Measurements from ENCODE around the gene PYM1. TPM values are rescaled to one million over a fixed set of nuclear protein-coding genes. Genes with fewer than 3 reads are reported as not detected.

The PYM1 gene
- polyA plus RNA-seq, 1 donor from 2014 or later = 49.3 TPM

- no peaks in the 10 kb centered on the region for H3K9me3 ChIP-seq (ENCODE audit: low read length)
- no peaks in the 10 kb centered on the region for H3K36me3 ChIP-seq (ENCODE audit: insufficient read depth, low read length)
- H3F3A ChIP-seq (ENCODE audit: insufficient read depth, low read length, poor library complexity, severe bottlenecking) = no peaks in the 10 kb centered on the region
- no peak overlapping the region for H3K4me3 ChIP-seq (ENCODE audit: low read length)
- H3K27ac ChIP-seq (ENCODE audit: low read length) = no peak overlapping the region
- no peaks in the 10 kb centered on the region for H4K20me1 ChIP-seq (ENCODE audit: insufficient read depth)
- H3K9me2 ChIP-seq (ENCODE audit: insufficient read depth, low read length) = no peaks in the 10 kb centered on the region
- no peak overlapping the region for H3K9ac ChIP-seq (ENCODE audit: low read length)
- no peak overlapping the region for H3K4me2 ChIP-seq (ENCODE audit: low read length)
- peaks cover 6% of the 10 kb centered on the region for H3K79me2 ChIP-seq (replicated peaks; ENCODE audit: insufficient read depth, low read length)
- peaks cover 40% of the 10 kb centered on the region for H3K27me3 ChIP-seq (ENCODE audit: insufficient read depth, low read depth, low read length)
- TF ChIP-seq CTCF (IDR thresholded peaks at IDR 0.05; ENCODE audit: poor library complexity, severe bottlenecking) (no peak), SMC3 (conservative IDR thresholded peaks at IDR 0.05; ENCODE audit: poor library complexity) (no peak), REST (IDR thresholded peaks at IDR 0.05; ENCODE audit: borderline replicate concordance) (no peak), EZH2 (IDR thresholded peaks at IDR 0.05; ENCODE audit: borderline replicate concordance, insufficient read depth, low read length, poor library complexity, severe bottlenecking) (no peak), POLR2AphosphoS5 (IDR thresholded peaks at IDR 0.05) (no peak), EP300 (conservative IDR thresholded peaks at IDR 0.05; ENCODE audit: poor library complexity, severe bottlenecking) (no peak), MXI1 (conservative IDR thresholded peaks at IDR 0.05; ENCODE audit: poor library complexity, severe bottlenecking) (no peak), TAF1 (IDR thresholded peaks at IDR 0.05; ENCODE audit: low read depth) (no peak), RAD21 (conservative IDR thresholded peaks at IDR 0.05) (no peak)
- no peak overlapping the region for H2AFZ ChIP-seq (ENCODE audit: low read depth, low read length)
Observed at GRCh38 chr12:55933799-55934742, 6.4 kb upstream of the PYM1 start.

- Histone ChIP-seq H4K20me1 (ENCODE audit: insufficient read depth) (no peaks in the 10 kb centered on the region), H3K36me3 (ENCODE audit: insufficient read depth, low read length) (no peaks in the 10 kb centered on the region), H3K4me3 (ENCODE audit: low read length) (no peak overlapping the region), H3K4me2 (ENCODE audit: low read length) (no peak overlapping the region), H2AFZ (ENCODE audit: low read depth, low read length) (no peak overlapping the region), H3K9ac (ENCODE audit: low read length) (no peak overlapping the region), H3K9me2 (ENCODE audit: insufficient read depth, low read length) (no peaks in the 10 kb centered on the region), H3F3A (ENCODE audit: insufficient read depth, low read length, poor library complexity, severe bottlenecking) (no peaks in the 10 kb centered on the region), H3K27me3 (ENCODE audit: insufficient read depth, low read depth, low read length) (peaks cover 40% of the 10 kb centered on the region), H3K27ac (ENCODE audit: low read length) (no peak overlapping the region), H3K9me3 (ENCODE audit: low read length) (no peaks in the 10 kb centered on the region), H3K79me2 (replicated peaks; ENCODE audit: insufficient read depth, low read length) (peaks cover 6% of the 10 kb centered on the region)
- no peak for TF ChIP-seq POLR2AphosphoS5 (IDR thresholded peaks at IDR 0.05)
Observed at GRCh38 chr12:55933169-55933798, 5.6 kb upstream of the PYM1 start.
